C4-2B (cell line): Measurements from ENCODE around the gene ATP2A3.

Source experiments
- H3K27ac ChIP-seq: fragments of 450-650 bp; 2 replicates; pipeline ENCODE4 v1.5.1; 2017
- ZFX ChIP-seq: fragments of 450-650 bp; IDR thresholded peaks from 2 replicates; pipeline ENCODE4 v1.6.1; 2017
- TF ChIP-seq, protein P1 (sequence below): fragments of 450-650 bp; conservative IDR thresholded peaks from 2 replicates; pipeline ENCODE4 v1.5.1; 2017; ENCODE audit warnings: mild to moderate bottlenecking

ATP2A3 gene

DNA sequence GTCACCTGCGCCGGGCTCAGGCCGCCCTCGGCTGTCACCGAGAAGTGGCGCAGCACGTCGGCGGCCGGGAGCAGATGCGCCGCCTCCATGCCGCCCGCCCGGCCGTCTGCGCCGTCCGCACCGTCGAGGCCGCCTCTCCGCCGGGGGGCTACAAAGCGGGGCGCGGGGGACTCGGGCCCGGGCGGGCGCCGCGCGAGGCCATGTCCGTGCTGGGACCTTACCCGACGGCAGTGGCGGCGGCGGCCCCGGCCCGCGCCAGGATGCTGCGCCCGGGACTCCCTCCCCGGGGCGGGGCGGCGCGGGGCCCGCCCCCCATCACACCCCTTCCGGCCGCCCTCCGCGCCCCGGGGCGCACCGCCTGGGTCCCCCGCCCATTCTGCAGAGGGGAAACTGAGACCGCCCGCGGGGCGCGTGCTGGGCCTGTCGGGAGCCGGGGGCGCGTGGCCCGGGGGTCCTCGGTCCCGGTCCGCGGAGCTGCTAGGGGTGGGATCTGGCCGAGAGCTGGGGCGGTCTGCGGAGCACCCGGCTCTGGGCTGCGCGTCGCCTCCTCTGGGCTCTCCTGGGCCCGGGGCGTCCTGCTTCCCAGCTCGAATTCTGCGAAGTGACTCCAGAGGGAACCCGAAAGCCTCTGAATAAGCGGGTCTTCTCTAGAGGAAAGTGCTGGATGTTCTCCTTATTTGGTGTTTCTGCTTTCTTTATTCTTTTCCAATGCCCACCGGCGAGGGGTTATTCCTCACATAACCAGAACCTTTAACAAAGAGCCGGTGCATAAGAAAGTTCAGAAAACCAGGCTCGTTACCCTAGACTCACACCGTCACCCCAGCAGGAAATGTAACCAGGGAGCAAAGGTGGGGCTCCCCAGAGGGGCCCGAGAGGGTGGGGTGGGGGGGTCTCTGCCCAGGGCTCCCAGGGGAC is at the start of gene ATP2A3:
Gene ATP2A3 (minus strand): TSS at position 235 of the 915 bp plus-strand sequence. CDS start 146 bp downstream, at position 89.
- H3K27ac ChIP-seq: no peak within 1 kb of the TSS
- TF ChIP-seq, protein P1, sequence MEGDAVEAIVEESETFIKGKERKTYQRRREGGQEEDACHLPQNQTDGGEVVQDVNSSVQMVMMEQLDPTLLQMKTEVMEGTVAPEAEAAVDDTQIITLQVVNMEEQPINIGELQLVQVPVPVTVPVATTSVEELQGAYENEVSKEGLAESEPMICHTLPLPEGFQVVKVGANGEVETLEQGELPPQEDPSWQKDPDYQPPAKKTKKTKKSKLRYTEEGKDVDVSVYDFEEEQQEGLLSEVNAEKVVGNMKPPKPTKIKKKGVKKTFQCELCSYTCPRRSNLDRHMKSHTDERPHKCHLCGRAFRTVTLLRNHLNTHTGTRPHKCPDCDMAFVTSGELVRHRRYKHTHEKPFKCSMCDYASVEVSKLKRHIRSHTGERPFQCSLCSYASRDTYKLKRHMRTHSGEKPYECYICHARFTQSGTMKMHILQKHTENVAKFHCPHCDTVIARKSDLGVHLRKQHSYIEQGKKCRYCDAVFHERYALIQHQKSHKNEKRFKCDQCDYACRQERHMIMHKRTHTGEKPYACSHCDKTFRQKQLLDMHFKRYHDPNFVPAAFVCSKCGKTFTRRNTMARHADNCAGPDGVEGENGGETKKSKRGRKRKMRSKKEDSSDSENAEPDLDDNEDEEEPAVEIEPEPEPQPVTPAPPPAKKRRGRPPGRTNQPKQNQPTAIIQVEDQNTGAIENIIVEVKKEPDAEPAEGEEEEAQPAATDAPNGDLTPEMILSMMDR: no peak
- no peak for TF ChIP-seq ZFX

DNA sequence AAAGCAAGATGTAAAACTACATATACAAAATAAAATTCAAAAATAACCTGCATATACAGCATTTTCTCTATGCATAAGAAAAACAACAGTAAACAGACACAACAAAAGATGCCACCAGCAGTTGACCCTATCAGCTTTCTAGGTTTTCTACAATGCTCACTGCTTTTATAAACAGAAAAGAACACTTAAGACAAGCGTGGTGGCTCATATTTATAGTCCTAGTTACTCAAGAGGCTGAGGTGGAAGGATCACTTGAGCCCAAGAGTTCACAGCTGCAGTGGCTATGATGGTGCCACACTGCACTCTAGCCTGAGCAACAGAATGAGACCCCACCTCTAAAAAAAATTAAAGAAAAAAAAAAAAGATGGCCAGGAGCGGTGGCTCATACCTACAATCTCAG is 46.5 kb upstream of the ATP2A3 start:
- TF ChIP-seq, protein P1: no peak
- no peak for TF ChIP-seq ZFX
- H3K27ac ChIP-seq: no peak overlapping the region

DNA sequence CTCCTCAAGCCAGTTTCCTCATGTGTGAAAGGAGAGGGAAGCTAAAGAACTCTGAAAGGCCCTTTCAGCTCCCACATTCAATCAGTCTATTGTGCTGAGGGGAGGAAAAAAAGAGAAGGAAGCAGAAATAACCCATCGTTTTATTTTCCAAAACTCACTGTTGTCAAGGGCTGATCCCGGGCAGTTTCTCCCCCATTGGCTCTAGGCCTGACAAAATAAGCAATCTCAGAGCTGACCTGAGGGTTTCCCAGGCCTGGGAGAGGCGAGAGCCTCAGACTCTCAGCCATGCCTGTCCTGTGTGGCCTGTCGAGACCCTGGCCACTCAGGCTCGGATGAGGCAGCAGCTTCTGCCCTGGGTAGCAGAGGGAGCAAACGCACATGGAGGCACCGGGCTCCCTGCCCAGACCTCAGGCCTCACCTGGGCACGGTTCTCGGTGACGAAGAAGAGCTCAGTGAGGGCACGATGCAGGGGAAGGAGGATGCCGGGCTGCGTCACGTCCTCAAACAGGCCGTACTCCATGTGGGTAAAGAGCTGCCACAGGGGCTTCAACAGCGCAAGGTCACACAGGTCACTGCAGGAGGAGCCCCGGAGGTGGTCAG is 45.0 kb upstream of the ATP2A3 start:
- TF ChIP-seq, protein P1: no peak
- TF ChIP-seq ZFX: no peak

DNA sequence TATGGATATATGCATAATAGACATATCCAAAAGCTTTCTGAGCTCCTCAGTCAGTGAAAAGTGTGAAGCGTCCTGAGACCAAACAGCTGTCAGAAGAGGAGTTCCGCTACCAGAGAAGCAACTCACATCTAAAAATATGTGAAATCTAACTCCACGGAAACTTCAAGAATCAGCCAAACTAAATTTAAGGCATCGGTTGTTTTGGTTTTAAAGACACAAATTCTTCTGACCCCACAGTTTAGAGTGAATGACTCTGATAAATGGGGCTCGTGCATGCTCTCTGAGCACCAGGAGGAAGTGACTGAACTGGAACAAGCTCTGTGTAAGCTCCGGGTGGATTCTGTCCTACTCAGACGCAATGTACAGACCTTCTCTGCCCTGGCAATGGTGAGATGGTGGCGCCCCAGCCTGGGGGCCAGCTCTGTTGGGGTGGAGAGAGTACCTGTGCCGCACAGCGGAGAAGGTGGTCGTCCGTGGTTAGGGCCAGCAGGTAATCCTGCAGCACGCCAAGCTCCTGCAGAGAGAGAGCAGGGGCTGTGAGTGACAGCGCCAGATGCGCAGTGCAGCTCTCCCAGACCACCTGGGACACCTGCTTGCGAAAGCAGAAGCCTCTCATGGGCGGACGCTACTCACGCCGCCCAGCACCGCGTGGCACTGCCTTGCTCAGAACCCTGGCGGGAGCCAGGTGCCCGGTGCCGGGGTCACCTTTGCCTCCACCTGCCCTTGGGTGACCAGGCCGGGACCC is 44.4 kb upstream of the ATP2A3 start:
- TF ChIP-seq ZFX: no peak
- TF ChIP-seq, protein P1: no peak
- no peak overlapping the region for H3K27ac ChIP-seq

More for the DNA sequence above, 45.0 kb upstream of the ATP2A3 start:
- no peak overlapping the region for H3K27ac ChIP-seq

DNA sequence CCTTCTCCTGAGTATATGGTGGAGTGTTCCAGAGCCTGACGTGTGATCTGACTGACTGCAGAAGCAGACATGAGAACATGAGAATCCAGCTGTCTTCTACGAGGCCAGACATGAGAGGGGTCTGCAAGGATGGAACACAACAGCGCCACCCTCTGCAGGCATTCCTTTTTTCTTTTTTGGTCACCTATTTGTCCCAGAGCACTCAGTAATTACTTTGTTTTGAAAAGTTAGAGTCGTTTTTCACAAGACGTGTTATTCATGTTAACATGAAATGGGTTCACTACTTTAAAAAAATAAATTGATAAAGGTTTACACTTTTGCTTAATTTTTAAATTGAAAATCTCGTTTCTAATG is 43.8 kb upstream of the ATP2A3 start:
- H3K27ac ChIP-seq: no peak overlapping the region
- TF ChIP-seq, protein P1: no peak; the same call in 1 of the 2 replicates
- TF ChIP-seq ZFX: no peak

DNA sequence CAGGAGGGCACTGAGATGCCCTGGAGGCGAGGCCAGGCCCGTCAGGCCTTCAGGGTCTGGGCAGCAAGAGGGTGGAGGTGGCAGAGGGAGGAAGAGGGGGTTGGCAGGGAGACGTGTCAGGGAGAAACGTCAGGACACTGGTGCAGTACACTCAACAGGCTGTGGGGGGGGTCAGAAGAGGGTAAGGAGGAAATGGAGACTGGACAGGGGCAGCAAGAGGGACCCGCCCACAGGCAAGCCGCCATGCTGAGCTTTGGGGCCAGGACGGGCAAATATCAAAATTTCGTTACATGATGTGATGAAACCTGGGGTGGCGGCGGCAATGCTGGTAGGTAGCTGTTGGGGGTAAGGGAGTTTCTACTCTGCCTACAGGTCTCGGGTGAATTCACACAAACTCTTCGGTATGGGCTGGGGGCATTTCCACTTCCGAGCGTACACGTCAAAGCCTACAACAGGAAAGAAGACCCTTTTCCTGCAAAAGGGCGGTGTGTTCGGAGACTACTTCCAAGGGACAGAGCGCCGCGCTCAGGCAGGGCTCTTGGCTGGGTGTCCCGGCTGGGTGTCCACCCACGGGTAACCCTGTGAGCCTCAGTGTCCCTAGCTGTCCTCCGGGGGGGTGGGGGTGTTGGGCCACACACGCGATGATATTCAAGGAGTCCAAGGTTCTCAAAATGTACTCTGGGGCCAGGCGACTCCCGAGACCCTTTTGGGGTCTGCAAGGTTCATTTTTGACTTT is 43.3 kb upstream of the ATP2A3 start:
- H3K27ac ChIP-seq: no peak overlapping the region

More for the DNA sequence above, 43.3 kb upstream of the ATP2A3 start:
- no peak for TF ChIP-seq ZFX
- TF ChIP-seq, protein P1: no peak
